ENCODE data around the gene MIDN.

The MIDN gene

GRCh38 chr19:1220477-1220930 lies 27.9 kb upstream of the MIDN start:
- no peaks in the 10 kb centered on the region for H3K9me3 ChIP-seq (ENCODE audit: insufficient read depth, low read depth, low read length)
- H3K4me2 ChIP-seq (ENCODE audit: low read depth, low read length, poor library complexity, severe bottlenecking) = no peak overlapping the region
- no peak for TF ChIP-seq CTCF (conservative IDR thresholded peaks at IDR 0.05; ENCODE audit: low read length)
- TF ChIP-seq EZH2phosphoT487 (IDR thresholded peaks at IDR 0.05; ENCODE audit: borderline replicate concordance) = no peak
- H3K4me1 ChIP-seq (ENCODE audit: insufficient read depth, low read length, poor library complexity, severe bottlenecking) = no peaks in the 10 kb centered on the region
- H3K9ac ChIP-seq (ENCODE audit: low read depth, low read length, poor library complexity, severe bottlenecking) = no peak overlapping the region
- no peaks in the 10 kb centered on the region for H3K27me3 ChIP-seq (ENCODE audit: insufficient read depth, low read length, poor library complexity, severe bottlenecking)
- H3K79me2 ChIP-seq (ENCODE audit: insufficient read depth, low read length) = peaks cover 39% of the 10 kb centered on the region; the same call in 1 of the 2 replicates
- H3K9me2 ChIP-seq (replicated peaks; ENCODE audit: low read depth, low read length) = no peaks in the 10 kb centered on the region
- H2AFZ ChIP-seq (ENCODE audit: low read length) = no peak overlapping the region
- H3K4me3 ChIP-seq (ENCODE audit: low read length, poor library complexity, severe bottlenecking) = no peak overlapping the region
- peaks cover 19% of the 10 kb centered on the region; the same call in 1 of the 2 replicates for H3K36me3 ChIP-seq (ENCODE audit: insufficient read depth, low read length)
- no peaks in the 10 kb centered on the region for H3F3A ChIP-seq (ENCODE audit: low read depth)
- H4K20me1 ChIP-seq (ENCODE audit: insufficient read depth, low read length, poor library complexity, severe bottlenecking) = peaks cover 12% of the 10 kb centered on the region

- H2AFZ ChIP-seq (ENCODE audit: low read length) = no peak overlapping the region
- peaks cover 12% of the 10 kb centered on the region for H4K20me1 ChIP-seq (ENCODE audit: insufficient read depth, low read length, poor library complexity, severe bottlenecking)
- no peak overlapping the region for H3K4me2 ChIP-seq (ENCODE audit: low read depth, low read length, poor library complexity, severe bottlenecking)
- no peaks in the 10 kb centered on the region for H3K9me3 ChIP-seq (ENCODE audit: insufficient read depth, low read depth, low read length)
- H3F3A ChIP-seq (ENCODE audit: low read depth) = no peaks in the 10 kb centered on the region
- no peaks in the 10 kb centered on the region for H3K4me1 ChIP-seq (ENCODE audit: insufficient read depth, low read length, poor library complexity, severe bottlenecking)
- no peak overlapping the region for H3K9ac ChIP-seq (ENCODE audit: low read depth, low read length, poor library complexity, severe bottlenecking)
- TF ChIP-seq EZH2phosphoT487 (IDR thresholded peaks at IDR 0.05; ENCODE audit: borderline replicate concordance) = no peak
- TF ChIP-seq CTCF (conservative IDR thresholded peaks at IDR 0.05; ENCODE audit: low read length) = peak; percentile 52
- H3K36me3 ChIP-seq (ENCODE audit: insufficient read depth, low read length) = peaks cover 19% of the 10 kb centered on the region; the same call in 1 of the 2 replicates
- H3K4me3 ChIP-seq (ENCODE audit: low read length, poor library complexity, severe bottlenecking) = no peak overlapping the region
- no peaks in the 10 kb centered on the region for H3K27me3 ChIP-seq (ENCODE audit: insufficient read depth, low read length, poor library complexity, severe bottlenecking)
- H3K79me2 ChIP-seq (ENCODE audit: insufficient read depth, low read length) = peaks cover 32% of the 10 kb centered on the region; the same call in 1 of the 2 replicates
- no peaks in the 10 kb centered on the region for H3K9me2 ChIP-seq (replicated peaks; ENCODE audit: low read depth, low read length)
Measured at GRCh38 chr19:1220976-1221903, 27.1 kb upstream of the MIDN start.

- Histone ChIP-seq H3K9me3 (ENCODE audit: insufficient read depth, low read depth, low read length) (no peaks in the 10 kb centered on the region), H3K36me3 (ENCODE audit: insufficient read depth, low read length) (peaks cover 25% of the 10 kb centered on the region; the same call in 1 of the 2 replicates), H3K4me3 (ENCODE audit: low read length, poor library complexity, severe bottlenecking) (no peak overlapping the region), H3K9ac (ENCODE audit: low read depth, low read length, poor library complexity, severe bottlenecking) (no peak overlapping the region), H3K79me2 (ENCODE audit: insufficient read depth, low read length) (peaks cover 25% of the 10 kb centered on the region; the same call in 1 of the 2 replicates), H3F3A (ENCODE audit: low read depth) (no peaks in the 10 kb centered on the region), H3K9me2 (replicated peaks; ENCODE audit: low read depth, low read length) (no peaks in the 10 kb centered on the region), H2AFZ (ENCODE audit: low read length) (no peak overlapping the region), H4K20me1 (ENCODE audit: insufficient read depth, low read length, poor library complexity, severe bottlenecking) (peaks cover 12% of the 10 kb centered on the region), H3K4me2 (ENCODE audit: low read depth, low read length, poor library complexity, severe bottlenecking) (no peak overlapping the region), H3K27me3 (ENCODE audit: insufficient read depth, low read length, poor library complexity, severe bottlenecking) (no peaks in the 10 kb centered on the region), H3K4me1 (ENCODE audit: insufficient read depth, low read length, poor library complexity, severe bottlenecking) (no peaks in the 10 kb centered on the region)
- no peak for TF ChIP-seq EZH2phosphoT487 (IDR thresholded peaks at IDR 0.05; ENCODE audit: borderline replicate concordance)
- no peak for TF ChIP-seq CTCF (conservative IDR thresholded peaks at IDR 0.05; ENCODE audit: low read length)
Measured at GRCh38 chr19:1221904-1222255, 26.5 kb upstream of the MIDN start.

All from Loucy (cell line).